ENCODE measurements around the gene IL17RB.

- no peak for TF ChIP-seq CTCF (IDR thresholded peaks at IDR 0.05; ENCODE audit: insufficient read depth, low read depth, low read length)
- TF ChIP-seq EZH2 (IDR thresholded peaks at IDR 0.05; ENCODE audit: insufficient read depth, low read length), result no peak
Observed at GRCh38 chr3:53806182-53807116, 39.9 kb upstream of the IL17RB start.

Data from astrocyte (in vitro differentiated cells and primary cell).